Measurements from ENCODE around the gene HSDL1. TPM values are rescaled to one million over a fixed set of nuclear protein-coding genes. Genes with fewer than 3 reads are reported as not detected.
A peak's percentile ranks its signal among the peaks of the same experiment; 100 is the strongest.

Gene HSDL1
- total and polyA plus RNA-seq, 4 experiments from 2014 or later, result 9.9 to 23.0 (median 15.7) TPM

DNA sequence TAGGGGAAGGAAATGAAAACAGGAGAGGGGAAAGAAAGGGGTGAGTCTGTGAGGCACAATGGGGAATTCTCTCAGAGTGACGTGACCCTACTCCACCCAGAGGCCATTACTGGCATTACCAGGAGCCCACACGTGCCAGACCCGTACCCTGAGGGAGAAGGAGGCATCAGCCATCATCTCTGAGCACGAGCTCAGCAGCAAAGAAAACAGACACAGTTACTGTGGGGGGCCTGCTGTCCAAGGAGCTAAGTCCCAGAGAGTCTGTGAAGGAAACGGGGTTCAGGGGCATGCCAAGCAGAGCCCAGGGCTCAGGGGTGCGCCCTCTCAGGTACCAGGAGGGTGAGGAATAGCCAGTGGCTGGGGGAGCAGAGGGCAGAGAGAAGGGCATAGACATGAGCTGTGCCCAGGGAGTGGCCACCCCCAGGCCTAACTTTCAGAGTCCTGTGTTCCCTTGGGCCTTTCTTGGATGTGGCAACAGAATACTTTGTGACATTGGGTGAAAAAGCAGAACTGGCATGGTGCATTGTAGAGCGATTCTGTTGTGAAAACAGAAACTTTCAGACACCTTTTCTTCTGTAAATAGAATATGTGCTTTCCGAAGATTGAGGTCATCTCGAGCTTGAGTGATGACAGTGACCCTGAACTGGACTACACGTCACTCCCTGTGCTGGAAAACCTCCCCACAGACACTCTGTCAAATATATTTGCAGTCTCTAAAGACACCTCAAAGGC lies 30.5 kb upstream of the HSDL1 start:
- DNase-seq, result peak; percentile 35 to 59 (median 45)
- Mint-ChIP-seq H3K36me3 (peaks cover 0 to 16% of the 10 kb centered on the region in 2 donors), H3K27me3 (peaks cover 0 to 2% of the 10 kb centered on the region in 2 donors), H3K9me3 (no peaks in the 10 kb centered on the region), H3K4me1 (peaks cover 0 to 6% (median 5%) of the 10 kb centered on the region in 4 donors), H3K27ac (peak overlapping the region in 2 of 7 donors; percentile 9 to 59), H3K4me3 (no peak overlapping the region)
- no peak overlapping the region for H3K4me3 ChIP-seq (ENCODE audit: low read length in 2 of 2)
- CTCF ChIA-PET (ENCODE audit: partially characterized antibody), result interaction anchor here (0.9 to 7.4 kb wide), 16 partner anchors 9 to 354 kb away, joined by 3 to 78 read pairs (median 3); partner anchors contain the start of gene TAF1C
- no peaks in the 10 kb centered on the region for H3K4me1 ChIP-seq (ENCODE audit: insufficient read depth, low read length)
- H3K27ac ChIP-seq (ENCODE audit: low read depth, low read length), result no peak overlapping the region
- H3K36me3 ChIP-seq (ENCODE audit: insufficient read depth, low read length), result peaks cover 12% of the 10 kb centered on the region
- intact Hi-C loops (cut with micrococcal nuclease), result loop anchor here (1.0 to 2.0 kb wide), 4 partner anchors 59 to 349 kb away; partner anchors contain the start of gene MBTPS1
- H3K9me3 ChIP-seq (ENCODE audit: control insufficient read depth in 1 of 2, low read length in 2 of 2), result no peaks in the 10 kb centered on the region
- H3K27me3 ChIP-seq (ENCODE audit: insufficient read depth, low read length), result no peaks in the 10 kb centered on the region
- POLR2A ChIA-PET (ENCODE audit: partially characterized antibody), result interaction anchor here (0.9 to 1.6 kb wide), 3 partner anchors 59 to 106 kb away, joined by 3 to 5 read pairs (median 5); partner anchors contain the start of gene MBTPS1

DNA sequence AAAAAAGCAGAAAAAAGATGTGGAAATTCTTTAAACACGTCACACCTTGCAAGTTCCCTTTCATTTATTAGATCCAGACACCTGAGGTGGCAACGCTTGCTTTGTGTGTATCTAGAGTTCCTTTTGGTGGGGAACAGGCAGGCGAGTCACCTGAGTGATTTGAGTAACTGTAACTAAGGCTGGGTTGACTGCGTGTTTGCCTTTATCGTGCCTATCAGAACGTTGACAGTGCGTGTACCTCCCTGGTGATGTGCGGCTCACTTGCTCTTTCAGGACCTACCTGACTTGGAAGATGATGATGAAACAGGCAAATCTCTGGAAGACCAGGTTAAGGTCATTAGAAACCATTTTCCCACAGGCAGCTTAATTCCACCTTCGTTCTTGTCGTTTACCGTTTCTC lies 29.4 kb upstream of the HSDL1 start:
- peaks cover 8% of the 10 kb centered on the region for H3K36me3 ChIP-seq (ENCODE audit: insufficient read depth, low read length)
- Mint-ChIP-seq H3K27ac (no peak overlapping the region), H3K4me3 (no peak overlapping the region), H3K4me1 (peaks cover 0 to 6% (median 5%) of the 10 kb centered on the region in 4 donors), H3K9me3 (no peaks in the 10 kb centered on the region), H3K27me3 (peaks cover 4 to 8% of the 10 kb centered on the region in 2 donors), H3K36me3 (peaks cover 0 to 13% of the 10 kb centered on the region in 2 donors)
- DNase-seq, result no peak
- no peak overlapping the region for H3K4me3 ChIP-seq (ENCODE audit: low read length in 2 of 2)
- no peaks in the 10 kb centered on the region for H3K27me3 ChIP-seq (ENCODE audit: insufficient read depth, low read length)
- POLR2A ChIA-PET (ENCODE audit: partially characterized antibody), result interaction anchor here (1.6 kb wide), 1 partner anchor 90 kb away, joined by 5 read pairs; no protein-coding TSS in a partner anchor
- CTCF ChIA-PET (ENCODE audit: partially characterized antibody), result interaction anchor here (0.9 to 7.4 kb wide), 8 partner anchors 10 to 217 kb away, joined by 3 to 78 read pairs (median 6); partner anchors contain the start of genes MBTPS1 and TAF1C
- no peaks in the 10 kb centered on the region for H3K4me1 ChIP-seq (ENCODE audit: insufficient read depth, low read length)
- intact Hi-C loops (cut with micrococcal nuclease), result loop anchor here (2.0 kb wide), 1 partner anchor 58 kb away; the partner anchor contains the start of gene MBTPS1
- H3K27ac ChIP-seq (ENCODE audit: low read depth, low read length), result no peak overlapping the region
- H3K9me3 ChIP-seq (ENCODE audit: control insufficient read depth in 1 of 2, low read length in 2 of 2), result no peaks in the 10 kb centered on the region

DNA sequence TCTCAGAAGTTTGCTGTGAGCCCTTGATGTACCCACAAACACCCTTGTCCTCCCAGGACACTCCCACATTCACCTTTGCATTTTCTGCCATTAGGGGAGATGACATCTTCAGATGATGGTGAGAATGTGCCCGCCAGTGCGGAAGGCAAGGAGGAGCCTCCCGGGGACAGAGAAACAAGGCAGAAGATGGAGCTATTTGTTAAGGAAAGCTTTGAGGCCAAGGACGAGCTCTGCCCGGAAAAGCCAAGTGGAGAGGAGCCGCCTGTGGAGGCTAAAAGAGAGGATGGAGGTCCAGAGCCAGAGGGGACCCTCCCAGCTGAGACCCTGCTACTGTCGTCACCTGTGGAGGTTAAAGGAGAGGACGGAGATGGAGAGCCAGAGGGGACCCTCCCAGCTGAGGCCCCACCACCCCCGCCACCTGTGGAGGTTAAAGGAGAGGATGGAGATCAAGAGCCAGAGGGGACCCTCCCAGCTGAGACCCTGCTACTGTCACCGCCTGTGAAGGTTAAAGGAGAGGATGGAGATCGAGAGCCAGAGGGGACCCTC lies 24.9 kb upstream of the HSDL1 start:
- peak overlapping the region in 1 of 7 donors; percentile 30 for H3K27ac Mint-ChIP-seq
- POLR2A ChIA-PET (ENCODE audit: partially characterized antibody), result no interaction called here
- no peak for DNase-seq
- H3K4me3 Mint-ChIP-seq, result no peak overlapping the region
- Histone ChIP-seq H3K9me3 (ENCODE audit: control insufficient read depth in 1 of 2, low read length in 2 of 2) (no peaks in the 10 kb centered on the region), H3K4me3 (ENCODE audit: low read length in 2 of 2) (no peak overlapping the region), H3K27me3 (ENCODE audit: insufficient read depth, low read length) (peaks cover 4% of the 10 kb centered on the region), H3K36me3 (ENCODE audit: insufficient read depth, low read length) (no peaks in the 10 kb centered on the region), H3K27ac (ENCODE audit: low read depth, low read length) (no peak overlapping the region), H3K4me1 (ENCODE audit: insufficient read depth, low read length) (no peaks in the 10 kb centered on the region)
- no peaks in the 10 kb centered on the region for H3K4me1 Mint-ChIP-seq
- no peaks in the 10 kb centered on the region for H3K36me3 Mint-ChIP-seq
- CTCF ChIA-PET (ENCODE audit: partially characterized antibody), result interaction anchor here (1.8 kb wide), 1 partner anchor 17 kb away, joined by 5 read pairs; the partner anchor contains the start of gene TAF1C
- H3K27me3 Mint-ChIP-seq, result peaks cover 10 to 18% of the 10 kb centered on the region in 2 donors
- intact Hi-C loops (cut with micrococcal nuclease), result no loop called here
- H3K9me3 Mint-ChIP-seq, result no peaks in the 10 kb centered on the region

DNA sequence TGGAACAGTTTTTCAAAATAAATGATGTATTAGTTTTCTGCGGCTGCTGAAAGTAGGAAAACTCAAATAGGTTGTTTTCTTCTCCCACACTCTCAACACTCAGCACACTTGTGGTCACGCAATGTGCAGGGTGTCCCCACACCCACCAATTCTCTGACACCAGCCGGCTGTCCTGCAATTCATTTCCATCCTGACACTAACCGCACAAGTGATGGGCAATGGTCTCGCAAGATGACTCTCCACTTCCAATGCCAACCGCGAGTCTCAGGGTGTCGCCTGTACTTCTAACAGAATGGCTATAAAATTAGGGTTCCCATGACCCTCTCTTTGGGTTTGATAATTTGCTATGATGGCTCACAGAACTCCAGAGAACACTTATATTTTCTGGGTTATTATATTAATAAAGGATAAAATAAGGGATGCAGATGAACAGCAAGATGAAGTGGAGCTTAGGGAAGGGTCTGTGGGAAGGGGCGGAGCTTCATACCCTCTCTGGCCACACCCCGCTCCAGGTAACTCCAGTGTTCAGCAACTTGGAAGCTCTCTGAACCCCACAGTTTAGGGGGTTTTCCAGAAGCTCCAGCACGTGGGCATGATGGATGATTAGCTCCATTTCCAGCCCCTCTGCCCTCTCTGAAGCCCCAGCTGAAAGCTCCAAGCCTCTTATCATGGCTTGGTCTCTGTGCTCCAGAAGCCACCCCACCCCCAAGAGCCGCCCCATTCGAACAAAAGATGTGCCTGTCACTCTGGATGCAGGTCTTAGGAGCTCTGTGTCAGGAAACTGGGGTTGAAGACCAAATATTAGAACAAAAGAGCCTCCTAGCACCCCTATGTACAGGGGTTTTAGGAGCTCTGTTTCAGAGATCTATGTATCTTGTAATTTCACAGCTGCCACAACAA lies 22.1 kb upstream of the HSDL1 start:
- Histone ChIP-seq H3K36me3 (ENCODE audit: insufficient read depth, low read length) (no peaks in the 10 kb centered on the region), H3K27ac (ENCODE audit: low read depth, low read length) (no peak overlapping the region), H3K4me1 (ENCODE audit: insufficient read depth, low read length) (no peaks in the 10 kb centered on the region), H3K27me3 (ENCODE audit: insufficient read depth, low read length) (peaks cover 4% of the 10 kb centered on the region), H3K9me3 (ENCODE audit: control insufficient read depth in 1 of 2, low read length in 2 of 2) (no peaks in the 10 kb centered on the region), H3K4me3 (ENCODE audit: low read length in 2 of 2) (no peak overlapping the region)
- ChIA-PET CTCF (ENCODE audit: partially characterized antibody) (interaction anchor here (1.4 to 1.6 kb wide), 2 partner anchors 8 to 82 kb away, joined by 3 to 5 read pairs; no protein-coding TSS in a partner anchor), POLR2A (ENCODE audit: partially characterized antibody) (no interaction called here)
- no peak overlapping the region for H3K27ac Mint-ChIP-seq
- H3K27me3 Mint-ChIP-seq, result peaks cover 13 to 29% of the 10 kb centered on the region in 2 donors
- H3K9me3 Mint-ChIP-seq, result no peaks in the 10 kb centered on the region
- H3K36me3 Mint-ChIP-seq, result no peaks in the 10 kb centered on the region
- intact Hi-C loops (cut with micrococcal nuclease), result no loop called here
- H3K4me3 Mint-ChIP-seq, result no peak overlapping the region
- DNase-seq, result no peak
- no peaks in the 10 kb centered on the region for H3K4me1 Mint-ChIP-seq

DNA sequence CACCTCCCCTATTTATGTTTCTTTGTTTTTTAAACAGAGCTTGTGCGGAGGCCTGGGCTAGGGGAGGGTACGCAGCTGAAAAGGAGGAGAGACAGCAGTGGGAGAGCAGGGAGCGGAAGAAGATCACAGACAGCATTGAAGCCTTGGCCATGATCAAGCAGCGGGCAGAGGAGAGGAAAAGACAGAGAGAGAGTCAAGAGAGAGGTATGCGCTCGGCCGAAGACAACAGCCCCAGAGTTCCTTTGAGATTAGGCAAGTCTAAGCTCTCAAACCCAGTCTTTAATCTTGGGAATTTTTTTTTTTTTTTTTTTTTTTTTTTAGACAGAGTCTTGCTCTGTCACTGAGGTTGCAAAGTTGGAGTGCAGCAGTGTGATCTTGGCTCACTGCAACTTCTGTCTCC lies 20.8 kb upstream of the HSDL1 start:
- H3K27me3 Mint-ChIP-seq, result peaks cover 13 to 32% of the 10 kb centered on the region in 2 donors
- DNase-seq, result no peak
- intact Hi-C loops (cut with micrococcal nuclease), result no loop called here
- no peak overlapping the region for H3K4me3 ChIP-seq (ENCODE audit: low read length in 2 of 2)
- H3K36me3 Mint-ChIP-seq, result no peaks in the 10 kb centered on the region
- H3K4me1 Mint-ChIP-seq, result no peaks in the 10 kb centered on the region
- POLR2A ChIA-PET (ENCODE audit: partially characterized antibody), result interaction anchor here (0.6 kb wide), 1 partner anchor 164 kb away, joined by 3 read pairs; no protein-coding TSS in a partner anchor
- H3K4me3 Mint-ChIP-seq, result no peak overlapping the region
- no peak overlapping the region for H3K27ac Mint-ChIP-seq
- H3K27ac ChIP-seq (ENCODE audit: low read depth, low read length), result no peak overlapping the region
- H3K9me3 ChIP-seq (ENCODE audit: control insufficient read depth in 1 of 2, low read length in 2 of 2), result no peaks in the 10 kb centered on the region
- H3K4me1 ChIP-seq (ENCODE audit: insufficient read depth, low read length), result no peaks in the 10 kb centered on the region
- H3K9me3 Mint-ChIP-seq, result no peaks in the 10 kb centered on the region
- CTCF ChIA-PET (ENCODE audit: partially characterized antibody), result no interaction called here
- H3K36me3 ChIP-seq (ENCODE audit: insufficient read depth, low read length), result no peaks in the 10 kb centered on the region
- peaks cover 4% of the 10 kb centered on the region for H3K27me3 ChIP-seq (ENCODE audit: insufficient read depth, low read length)

DNA sequence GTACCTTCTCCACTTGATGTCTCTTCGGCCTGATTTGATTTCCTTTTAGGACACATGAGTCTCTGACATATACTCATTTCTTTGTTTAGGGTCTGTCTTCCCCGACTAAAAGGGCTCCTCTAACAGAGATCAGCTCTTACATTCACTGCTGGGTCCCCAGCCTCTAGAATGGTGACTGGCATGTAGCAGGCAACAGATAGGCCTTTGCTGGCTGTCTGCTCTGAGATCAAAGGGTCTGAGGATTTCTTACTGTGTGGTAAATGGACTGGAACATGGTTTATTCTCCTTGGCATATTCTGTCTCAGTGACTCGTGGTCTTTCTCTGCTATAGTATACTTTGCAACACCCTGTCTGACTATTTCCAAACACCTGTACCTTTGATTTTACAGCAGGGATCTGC lies 16.8 kb upstream of the HSDL1 start:
- POLR2A ChIA-PET (ENCODE audit: partially characterized antibody), result no interaction called here
- H3K27me3 Mint-ChIP-seq, result peaks cover 18 to 42% of the 10 kb centered on the region in 2 donors
- Histone ChIP-seq H3K4me3 (ENCODE audit: low read length in 2 of 2) (no peak overlapping the region), H3K36me3 (ENCODE audit: insufficient read depth, low read length) (no peaks in the 10 kb centered on the region), H3K27ac (ENCODE audit: low read depth, low read length) (no peak overlapping the region), H3K27me3 (ENCODE audit: insufficient read depth, low read length) (peaks cover 4% of the 10 kb centered on the region), H3K9me3 (ENCODE audit: control insufficient read depth in 1 of 2, low read length in 2 of 2) (no peaks in the 10 kb centered on the region), H3K4me1 (ENCODE audit: insufficient read depth, low read length) (no peaks in the 10 kb centered on the region)
- intact Hi-C loops (cut with micrococcal nuclease), result no loop called here
- H3K4me3 Mint-ChIP-seq, result no peak overlapping the region
- peak overlapping the region in 1 of 7 donors; percentile 10 for H3K27ac Mint-ChIP-seq
- CTCF ChIA-PET (ENCODE audit: partially characterized antibody), result no interaction called here
- no peaks in the 10 kb centered on the region for H3K9me3 Mint-ChIP-seq
- no peaks in the 10 kb centered on the region for H3K36me3 Mint-ChIP-seq
- DNase-seq, result no peak
- H3K4me1 Mint-ChIP-seq, result no peaks in the 10 kb centered on the region
